ENCODE data around the gene ITGB2.

ITGB2 gene

GRCh38 chr21:44902268-44903049, 18.2 kb downstream of the ITGB2 start:
- in situ Hi-C loops (cut with MboI; ENCODE audit: low sequenced_read_pairs, unreplicated experiment), result no loop called here
- no peak for TF ChIP-seq CTCF (IDR thresholded peaks at IDR 0.05; ENCODE audit: borderline replicate concordance, control extremely low read depth, extremely low read depth, insufficient read depth, missing control alignments)
- DNase-seq (ENCODE audit: low spot score), result no peak

- TF ChIP-seq CTCF (IDR thresholded peaks at IDR 0.05; ENCODE audit: borderline replicate concordance, control extremely low read depth, extremely low read depth, insufficient read depth, missing control alignments), result no peak
- DNase-seq (ENCODE audit: low spot score), result no peak
- in situ Hi-C loops (cut with MboI; ENCODE audit: low sequenced_read_pairs, unreplicated experiment), result no loop called here
Measured at GRCh38 chr21:44901391-44902074, 19.2 kb downstream of the ITGB2 start.

- in situ Hi-C loops (cut with MboI; ENCODE audit: low sequenced_read_pairs, unreplicated experiment), result no loop called here
- DNase-seq (ENCODE audit: low spot score), result no peak
Measured at GRCh38 chr21:44900559-44901251, 20.0 kb downstream of the ITGB2 start.

GRCh38 chr21:44899768-44900558, 20.7 kb downstream of the ITGB2 start:
- DNase-seq (ENCODE audit: low spot score), result no peak
- no peak for TF ChIP-seq CTCF (IDR thresholded peaks at IDR 0.05; ENCODE audit: borderline replicate concordance, control extremely low read depth, extremely low read depth, insufficient read depth, missing control alignments)
- in situ Hi-C loops (cut with MboI; ENCODE audit: low sequenced_read_pairs, unreplicated experiment), result loop anchor here (5.0 kb wide), 1 partner anchor 37 kb away; no protein-coding TSS in a partner anchor

More at GRCh38 chr21:44900559-44901251, 20.0 kb downstream of the ITGB2 start:
- TF ChIP-seq CTCF (IDR thresholded peaks at IDR 0.05; ENCODE audit: borderline replicate concordance, control extremely low read depth, extremely low read depth, insufficient read depth, missing control alignments), result no peak

- DNase-seq (ENCODE audit: low spot score), result no peak
- TF ChIP-seq CTCF (IDR thresholded peaks at IDR 0.05; ENCODE audit: borderline replicate concordance, control extremely low read depth, extremely low read depth, insufficient read depth, missing control alignments), result no peak
- in situ Hi-C loops (cut with MboI; ENCODE audit: low sequenced_read_pairs, unreplicated experiment), result loop anchor here (5.0 kb wide), 1 partner anchor 38 kb away; no protein-coding TSS in a partner anchor
Measured at GRCh38 chr21:44898851-44899767, 21.6 kb downstream of the ITGB2 start.
